HepG2 (cell line): ENCODE measurements around the gene FUOM. TPM values are rescaled to one million over a fixed set of nuclear protein-coding genes. Genes with fewer than 3 reads are reported as not detected.

ENCODE experiments used
- ARID5B ChIP-seq: IDR thresholded peaks from 2 replicates; pipeline ENCODE4 v1.4.0; 2020; ENCODE audit warnings: mild to moderate bottlenecking, missing genetic modification reagents
- ATF7-NPFF ChIP-seq: sonication (generic); formaldehyde crosslinking; IDR thresholded peaks from 2 replicates; pipeline ENCODE4 v1.8.1; 2023; ENCODE audit warnings: mild to moderate bottlenecking, low read depth, missing genetic modification reagents, moderate library complexity
- CSRNP2 ChIP-seq: sonication (generic); formaldehyde crosslinking; conservative IDR thresholded peaks from 2 replicates; pipeline ENCODE4 v1.8.0; 2022; ENCODE audit warnings: low read depth, missing genetic modification reagents
- POLR2A ChIP-seq, 2 experiments: IDR thresholded peaks; 2 replicates each; pipeline ENCODE4 v1.6.1; 2011; ENCODE audit warnings: low read depth in 2 of 2, low read length in 2 of 2, mild to moderate bottlenecking in 1 of 2, moderate library complexity in 1 of 2; ENCODE audit not compliant: insufficient read depth in 1 of 2
- ZC3H4 ChIP-seq: sonication (generic); formaldehyde crosslinking; IDR thresholded peaks from 2 replicates; pipeline ENCODE4 v1.4.0; 2020; ENCODE audit warnings: missing genetic modification reagents, borderline replicate concordance
- ZNF318 ChIP-seq: sonication (generic); formaldehyde crosslinking; IDR thresholded peaks from 2 replicates; pipeline ENCODE4 v1.4.0; 2020; ENCODE audit warnings: mild to moderate bottlenecking, missing genetic modification reagents
- ZNF629 ChIP-seq: sonication (generic); formaldehyde crosslinking; conservative IDR thresholded peaks from 2 replicates; pipeline ENCODE4 v1.5.0; 2020; ENCODE audit warnings: missing genetic modification reagents
- ZNF75D ChIP-seq: sonication (generic); formaldehyde crosslinking; IDR thresholded peaks from 2 replicates; pipeline ENCODE4 v1.8.1; 2023; ENCODE audit warnings: missing genetic modification reagents, mild to moderate bottlenecking, borderline replicate concordance
- ZNF776 ChIP-seq: sonication (generic); formaldehyde crosslinking; IDR thresholded peaks from 2 replicates; pipeline ENCODE4 v1.4.0; 2020; ENCODE audit warnings: mild to moderate bottlenecking, missing genetic modification reagents
- ZNF788 ChIP-seq: sonication (generic); formaldehyde crosslinking; IDR thresholded peaks from 2 replicates; pipeline ENCODE4 v1.5.0; 2020; ENCODE audit warnings: mild to moderate bottlenecking, missing genetic modification reagents, borderline replicate concordance
- polyA plus RNA-seq, 8 experiments: library from polyadenylated mRNA; depleted of rRNA in 3 of 8; stranded (reverse) in 7 of 8; unstranded in 1 of 8; fragments of >200 nt; fragmentation: Illumina TruSeq in 4 of 8; extraction: Trizol in 4 of 8; gene quantifications; 2 replicates each; pipeline versions ENCODE4 v1.2.1 to v1.2.3, GENCODE V29; 2011 to 2016; ENCODE audit warnings: low read depth in 4 of 8, missing spikeins in 1 of 8, mixed read lengths in 1 of 8; ENCODE audit not compliant: insufficient read depth in 1 of 8
- total RNA-seq, 5 experiments: library from RNA; depleted of rRNA; stranded (reverse); fragments of >200 nt; fragmentation: Illumina TruSeq; extraction: Trizol; gene quantifications; 2 replicates each; pipeline ENCODE4 v1.2.3, GENCODE V29; 2016; ENCODE audit warnings: low read depth in 1 of 5
- TF ChIP-seq, protein P1 (sequence below): fragments of 450-650 bp; IDR thresholded peaks from 2 replicates; pipeline ENCODE4 v1.6.1; 2016

Gene FUOM
- total and polyA plus RNA-seq, 2 of the 13 experiments (the other 11 are each of a cell fraction or from before 2014, with no cell fraction given) = 27.5 to 60.4 TPM

GRCh38 chr10:133356549-133357284 is 1.1 kb downstream of the FUOM start (continued):
- no peak for TF ChIP-seq ZC3H4 (CRISPR knock-in tag)
- TF ChIP-seq ARID5B = no peak; the same call in 1 of the 2 replicates
- TF ChIP-seq, protein P1, sequence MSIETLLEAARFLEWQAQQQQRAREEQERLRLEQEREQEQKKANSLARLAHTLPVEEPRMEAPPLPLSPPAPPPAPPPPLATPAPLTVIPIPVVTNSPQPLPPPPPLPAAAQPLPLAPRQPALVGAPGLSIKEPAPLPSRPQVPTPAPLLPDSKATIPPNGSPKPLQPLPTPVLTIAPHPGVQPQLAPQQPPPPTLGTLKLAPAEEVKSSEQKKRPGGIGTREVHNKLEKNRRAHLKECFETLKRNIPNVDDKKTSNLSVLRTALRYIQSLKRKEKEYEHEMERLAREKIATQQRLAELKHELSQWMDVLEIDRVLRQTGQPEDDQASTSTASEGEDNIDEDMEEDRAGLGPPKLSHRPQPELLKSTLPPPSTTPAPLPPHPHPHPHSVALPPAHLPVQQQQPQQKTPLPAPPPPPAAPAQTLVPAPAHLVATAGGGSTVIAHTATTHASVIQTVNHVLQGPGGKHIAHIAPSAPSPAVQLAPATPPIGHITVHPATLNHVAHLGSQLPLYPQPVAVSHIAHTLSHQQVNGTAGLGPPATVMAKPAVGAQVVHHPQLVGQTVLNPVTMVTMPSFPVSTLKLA = no peak
- no peak; the same call in 1 of the 2 replicates for TF ChIP-seq ATF7-NPFF (CRISPR knock-in tag)
- 0 out of 4 replicates have a peak, but pooled peaks of 1 of the 2 experiments have one; percentile 1 for TF ChIP-seq POLR2A (IDR thresholded peaks at IDR 0.05; ENCODE audit: insufficient read depth in 1 of 2, low read depth in 2 of 2, low read length in 2 of 2)
- TF ChIP-seq CSRNP2 = no peak
- peak; percentile 5; the same call in 1 of the 2 replicates for TF ChIP-seq ZNF788 (CRISPR knock-in tag)
- no peak for TF ChIP-seq ZNF629 (CRISPR knock-in tag)
- peak; percentile 90; the same call in 1 of the 2 replicates for TF ChIP-seq ZNF776
- no peak for TF ChIP-seq ZNF318 (CRISPR knock-in tag)
- no peak for TF ChIP-seq ZNF75D
